HL-60 (cell line): ENCODE results near the gene FLAD1.

Experiments
- DNase-seq, 2 experiments: peaks; one replicate each; pipeline ENCODE4 v3.0.0-alpha.2; 2010 to 2020; ENCODE audit warnings: low read depth in 1 of 2, low spot score in 1 of 2
- H3K27ac ChIP-seq: fragments of 250-450 bp; sonication (Bioruptor Pico); replicated peaks from 2 replicates; pipeline ENCODE4 v1.5.1; 2020; ENCODE audit warnings: mild to moderate bottlenecking, moderate library complexity
- H3K27me3 ChIP-seq: fragments of 250-450 bp; sonication (Bioruptor Pico); 2 replicates; pipeline ENCODE4 v1.5.1; 2021; ENCODE audit warnings: mild to moderate bottlenecking, moderate library complexity; ENCODE audit not compliant: insufficient read depth, poor library complexity, severe bottlenecking
- H3K4me3 ChIP-seq: replicated peaks from 2 replicates; pipeline ENCODE4 v1.5.1; 2011; ENCODE audit warnings: mild to moderate bottlenecking, control low read depth, low read length; ENCODE audit not compliant: insufficient read depth
- CTCF ChIP-seq: IDR thresholded peaks from one replicate; pipeline ENCODE4 v1.5.1; 2011; ENCODE audit warnings: low read length, control low read depth, inconsistent platforms; ENCODE audit not compliant: insufficient read depth
- GABPA ChIP-seq: IDR thresholded peaks from 2 replicates; pipeline ENCODE4 v1.6.1; 2012; ENCODE audit warnings: low read depth
- POLR2AphosphoS5 ChIP-seq: IDR thresholded peaks from 2 replicates; pipeline ENCODE4 v1.6.1; 2012; ENCODE audit warnings: low read depth
- SPI1 ChIP-seq: IDR thresholded peaks from 2 replicates; pipeline ENCODE4 v1.6.1; 2012; ENCODE audit warnings: low read depth, mild to moderate bottlenecking, borderline replicate concordance
- TF ChIP-seq, protein P1 (sequence below): IDR thresholded peaks from 2 replicates; pipeline ENCODE4 v1.6.1; 2012; ENCODE audit warnings: low read depth; ENCODE audit not compliant: insufficient replicate concordance

FLAD1 gene

GRCh38 chr1:154944401-154945159 is 38.6 kb upstream of the FLAD1 start:
- Histone ChIP-seq H3K4me3 (no peak overlapping the region), H3K27ac (peak overlapping the region; percentile 26), H3K27me3 (no peaks in the 10 kb centered on the region)
- no peak for DNase-seq
- TF ChIP-seq, protein P1, sequence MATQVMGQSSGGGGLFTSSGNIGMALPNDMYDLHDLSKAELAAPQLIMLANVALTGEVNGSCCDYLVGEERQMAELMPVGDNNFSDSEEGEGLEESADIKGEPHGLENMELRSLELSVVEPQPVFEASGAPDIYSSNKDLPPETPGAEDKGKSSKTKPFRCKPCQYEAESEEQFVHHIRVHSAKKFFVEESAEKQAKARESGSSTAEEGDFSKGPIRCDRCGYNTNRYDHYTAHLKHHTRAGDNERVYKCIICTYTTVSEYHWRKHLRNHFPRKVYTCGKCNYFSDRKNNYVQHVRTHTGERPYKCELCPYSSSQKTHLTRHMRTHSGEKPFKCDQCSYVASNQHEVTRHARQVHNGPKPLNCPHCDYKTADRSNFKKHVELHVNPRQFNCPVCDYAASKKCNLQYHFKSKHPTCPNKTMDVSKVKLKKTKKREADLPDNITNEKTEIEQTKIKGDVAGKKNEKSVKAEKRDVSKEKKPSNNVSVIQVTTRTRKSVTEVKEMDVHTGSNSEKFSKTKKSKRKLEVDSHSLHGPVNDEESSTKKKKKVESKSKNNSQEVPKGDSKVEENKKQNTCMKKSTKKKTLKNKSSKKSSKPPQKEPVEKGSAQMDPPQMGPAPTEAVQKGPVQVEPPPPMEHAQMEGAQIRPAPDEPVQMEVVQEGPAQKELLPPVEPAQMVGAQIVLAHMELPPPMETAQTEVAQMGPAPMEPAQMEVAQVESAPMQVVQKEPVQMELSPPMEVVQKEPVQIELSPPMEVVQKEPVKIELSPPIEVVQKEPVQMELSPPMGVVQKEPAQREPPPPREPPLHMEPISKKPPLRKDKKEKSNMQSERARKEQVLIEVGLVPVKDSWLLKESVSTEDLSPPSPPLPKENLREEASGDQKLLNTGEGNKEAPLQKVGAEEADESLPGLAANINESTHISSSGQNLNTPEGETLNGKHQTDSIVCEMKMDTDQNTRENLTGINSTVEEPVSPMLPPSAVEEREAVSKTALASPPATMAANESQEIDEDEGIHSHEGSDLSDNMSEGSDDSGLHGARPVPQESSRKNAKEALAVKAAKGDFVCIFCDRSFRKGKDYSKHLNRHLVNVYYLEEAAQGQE: no peak
- no peak for TF ChIP-seq SPI1
- no peak for TF ChIP-seq POLR2AphosphoS5
- TF ChIP-seq CTCF: no peak
- no peak for TF ChIP-seq GABPA

GRCh38 chr1:154945160-154945961 is 37.8 kb upstream of the FLAD1 start:
- no peak for DNase-seq
- TF ChIP-seq GABPA (no peak), POLR2AphosphoS5 (no peak), SPI1 (no peak), CTCF (no peak)
- TF ChIP-seq, protein P1: no peak
- Histone ChIP-seq H3K4me3 (no peak overlapping the region), H3K27me3 (no peaks in the 10 kb centered on the region), H3K27ac (no peak overlapping the region)

GRCh38 chr1:154945962-154946850 is 36.9 kb upstream of the FLAD1 start:
- DNase-seq: no peak
- no peak overlapping the region for H3K4me3 ChIP-seq
- no peak overlapping the region for H3K27ac ChIP-seq
- no peaks in the 10 kb centered on the region for H3K27me3 ChIP-seq
- no peak for TF ChIP-seq POLR2AphosphoS5
- no peak for TF ChIP-seq CTCF
- TF ChIP-seq SPI1: no peak
- TF ChIP-seq, protein P1: no peak
- no peak for TF ChIP-seq GABPA
